Stimulated activated CD8-positive, alpha-beta memory T cell treated with anti-CD3 and anti-CD28 coated beads, Interleukin-15, amount 100 ng/mL, for 4 hours (primary cell): ENCODE results near the gene TGFBR2.
"Not testable (repeated sequence)": the region's sequence is repeated elsewhere in the genome, so short reads cannot be mapped to it uniquely, and the experiment has no call there.

ENCODE experiments used
- DNase-seq, 2 donors: peaks; one replicate each; pipeline ENCODE4 v3.0.0-alpha.2; 2020; ENCODE audit warnings: low read depth in 2 of 2

TGFBR2 gene

DNA sequence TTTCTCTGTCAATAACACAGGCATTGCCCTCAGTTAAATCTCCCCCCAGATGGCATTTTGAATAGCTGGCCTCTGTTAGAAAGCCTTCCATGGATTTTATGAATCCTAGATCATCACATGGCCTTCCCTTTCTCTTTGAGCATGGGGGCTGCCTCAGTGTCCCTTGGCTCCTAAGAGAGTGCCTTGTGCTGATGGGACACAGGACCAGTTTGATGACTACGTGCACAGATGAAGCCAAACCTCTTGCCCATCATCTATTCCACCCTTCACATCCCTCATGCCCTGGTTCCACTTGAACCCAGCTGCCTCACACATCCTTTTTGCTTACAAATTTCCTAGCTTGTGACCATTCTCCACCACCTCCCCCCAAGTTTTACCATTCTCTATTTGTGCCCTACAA lies 12.9 kb downstream of the TGFBR2 start:
- DNase-seq, result no peak

DNA sequence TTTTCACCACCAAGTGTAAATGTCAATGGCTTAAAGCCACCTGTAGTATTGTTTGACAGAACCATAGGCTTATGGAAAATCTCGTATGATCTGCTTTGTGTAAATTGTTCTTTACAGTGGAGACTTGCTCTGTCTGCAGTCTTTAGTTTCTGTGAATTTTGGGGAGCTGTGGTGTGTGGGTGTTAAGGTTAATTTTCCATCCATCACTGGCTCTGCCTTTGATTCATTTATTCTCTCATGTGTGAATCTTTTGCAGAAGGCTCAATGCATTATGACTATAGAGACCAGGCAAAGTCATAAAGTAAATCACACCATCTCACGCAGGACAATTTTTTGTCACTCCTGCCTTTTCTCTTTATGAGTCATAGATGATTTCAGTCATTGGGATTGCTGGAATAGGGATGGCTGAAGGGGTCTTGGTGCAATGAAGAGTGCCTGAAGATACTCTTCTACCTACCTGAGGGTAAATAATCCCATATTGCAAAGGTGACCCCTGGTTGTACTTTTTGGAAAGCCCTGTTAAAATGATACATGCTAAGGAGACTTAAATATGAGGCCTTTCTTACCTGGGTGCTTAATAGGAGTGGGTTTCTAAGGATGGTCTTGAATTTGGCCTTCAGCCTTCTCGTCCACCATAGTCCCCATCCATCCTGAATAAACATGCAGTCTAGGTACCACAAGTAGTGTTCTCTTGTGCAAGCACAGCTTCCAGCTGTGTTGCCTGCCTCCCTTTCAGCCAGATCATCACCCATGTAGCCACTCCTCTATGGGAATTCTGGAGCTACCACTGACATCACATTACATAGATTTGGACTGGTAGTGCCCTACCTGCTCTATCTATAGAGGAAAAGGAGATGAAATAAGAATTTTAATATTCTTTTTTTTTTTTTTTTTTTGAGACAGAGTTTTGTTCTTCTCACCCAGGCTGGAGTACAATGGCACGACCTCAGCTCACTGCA lies 14.3 kb downstream of the TGFBR2 start:
- DNase-seq, result no peak

DNA sequence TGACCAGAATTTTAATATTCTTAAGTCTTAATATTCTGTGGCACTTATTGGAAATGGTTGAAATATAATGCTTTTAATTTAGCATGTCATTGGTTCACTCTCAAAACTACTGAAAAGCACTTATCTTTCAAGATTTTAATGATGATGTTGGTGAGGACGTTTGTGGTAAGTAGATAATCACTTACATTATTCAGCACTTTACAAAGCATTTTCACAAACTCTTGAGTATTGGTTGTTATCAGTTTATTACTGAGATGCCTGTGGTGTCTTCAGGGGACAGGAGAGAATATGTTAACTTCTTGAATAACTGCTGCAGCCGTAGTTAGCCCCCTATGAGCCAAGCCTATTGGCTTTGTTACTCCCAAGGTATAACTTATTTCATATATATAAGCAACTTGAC lies 15.2 kb downstream of the TGFBR2 start:
- DNase-seq, result no peak

DNA sequence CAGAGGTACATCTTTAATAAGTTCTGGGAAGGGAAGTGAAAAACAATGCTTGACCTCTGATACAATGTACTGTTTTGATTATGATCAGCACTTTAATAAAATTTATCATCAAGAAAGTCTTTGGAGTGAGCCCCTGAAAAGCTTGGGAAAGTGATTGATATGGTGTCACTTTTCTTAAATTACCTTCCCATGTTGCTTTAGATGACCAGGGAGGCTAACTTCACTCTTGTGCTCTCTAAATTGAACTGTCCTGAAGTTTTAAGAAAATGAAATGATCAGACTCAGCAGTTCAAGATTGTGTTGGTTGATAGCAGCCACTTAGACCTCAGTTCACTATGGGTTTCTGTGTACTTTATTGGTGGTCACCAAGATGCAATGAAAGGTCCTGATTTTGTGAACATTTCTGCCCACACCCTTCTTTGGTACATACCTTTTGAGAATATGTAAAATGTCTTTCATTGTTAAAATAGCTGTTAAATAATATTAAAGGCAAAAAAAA lies 15.7 kb downstream of the TGFBR2 start:
- no peak for DNase-seq

DNA sequence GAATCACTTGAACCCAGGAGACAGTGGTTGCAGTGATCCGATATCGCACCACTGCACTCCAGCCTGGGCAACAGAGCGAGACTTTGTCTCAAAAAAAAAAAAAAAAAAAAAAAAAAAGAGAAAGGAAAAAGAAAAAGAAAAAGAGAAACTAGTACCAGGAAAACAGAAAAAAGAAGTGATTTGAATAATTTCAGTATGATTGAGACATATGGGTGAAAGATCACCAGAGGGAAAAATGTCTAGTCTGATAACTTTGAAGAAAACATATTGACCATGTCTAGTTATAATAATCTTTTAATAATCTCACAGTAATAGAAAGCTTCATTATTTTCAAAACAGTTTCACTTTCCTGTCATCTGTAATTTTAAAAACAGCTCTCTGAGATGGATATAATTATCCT lies 16.4 kb downstream of the TGFBR2 start:
- no peak for DNase-seq

DNA sequence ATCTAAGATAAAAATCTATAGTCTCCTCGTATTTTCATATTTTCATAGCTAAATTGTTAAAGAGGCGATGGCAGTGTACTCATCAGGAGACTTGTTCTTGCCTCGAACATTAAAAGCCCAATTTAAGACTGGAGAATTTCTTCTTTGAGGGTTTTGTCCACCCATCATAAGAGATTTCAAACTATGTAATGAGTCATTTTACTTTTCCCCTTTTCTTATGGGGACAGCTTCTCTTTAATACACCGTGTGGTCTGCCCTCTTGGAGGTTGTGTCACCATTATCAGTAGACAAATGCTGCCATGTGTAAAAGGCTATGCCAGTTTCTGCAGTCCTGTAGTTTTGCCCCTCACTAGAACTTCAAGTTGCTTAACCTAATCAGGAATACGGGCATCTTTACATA lies 16.9 kb downstream of the TGFBR2 start:
- DNase-seq, result no peak

DNA sequence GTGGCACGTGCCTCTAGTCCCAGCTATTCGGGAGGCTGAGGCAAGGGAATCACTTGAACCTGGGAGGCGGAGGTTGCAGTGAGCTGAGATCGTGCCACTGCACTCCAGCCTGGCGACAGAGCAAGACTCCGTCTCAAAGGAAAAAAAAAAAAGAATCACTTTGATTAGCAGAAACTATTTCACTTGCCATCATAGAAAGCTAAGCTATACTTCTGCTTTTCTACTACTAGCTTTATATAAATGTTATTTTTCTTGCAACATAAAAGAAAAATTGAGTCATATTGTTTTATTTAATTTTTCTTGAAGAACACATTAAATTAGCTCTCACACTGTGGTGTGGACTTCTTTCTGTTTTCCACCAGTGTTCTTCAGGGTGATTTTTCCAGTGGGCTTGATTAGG lies 18.1 kb downstream of the TGFBR2 start:
- DNase-seq, result not testable (repeated sequence)

DNA sequence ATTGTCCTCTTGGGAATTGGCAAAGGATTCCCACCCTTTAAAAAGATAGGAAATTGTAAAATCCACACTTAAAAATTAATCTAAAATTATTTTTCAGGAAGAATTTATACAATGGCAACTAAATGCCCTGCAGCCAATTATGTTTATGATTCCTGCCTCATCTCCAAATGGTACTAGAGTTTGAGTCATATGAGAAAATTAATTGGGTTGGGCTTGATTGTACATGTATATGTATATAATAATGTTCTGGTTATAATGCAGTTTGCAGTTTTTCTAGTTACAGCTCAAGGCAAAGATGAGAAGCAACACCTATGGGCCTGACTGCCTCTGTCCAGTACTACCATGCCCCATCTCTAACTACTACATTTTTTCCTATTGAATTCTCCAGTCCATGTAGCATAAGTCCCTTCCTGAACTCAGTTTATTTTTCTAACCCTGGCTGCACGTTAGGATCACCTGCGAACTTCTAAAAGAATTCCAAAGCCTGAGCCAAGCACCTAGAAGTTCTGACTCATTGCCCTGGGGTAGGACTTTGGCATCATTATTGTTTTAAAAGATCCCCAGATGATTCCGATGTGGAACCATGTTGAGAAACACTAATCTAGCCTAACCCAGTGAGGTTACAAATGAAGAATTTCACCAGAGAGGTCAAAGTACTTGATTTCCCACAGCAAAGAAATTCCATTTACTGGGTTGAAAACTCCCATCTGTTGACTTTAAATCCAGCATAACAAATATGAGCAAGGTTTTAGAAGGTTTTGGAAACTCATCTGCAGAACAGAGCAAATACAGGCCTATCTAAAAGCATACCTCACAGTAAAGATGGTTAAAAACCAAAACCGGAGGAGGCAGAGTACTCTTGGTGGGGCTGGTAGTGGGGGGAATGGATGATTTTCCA lies 19.4 kb downstream of the TGFBR2 start:
- no peak for DNase-seq

DNA sequence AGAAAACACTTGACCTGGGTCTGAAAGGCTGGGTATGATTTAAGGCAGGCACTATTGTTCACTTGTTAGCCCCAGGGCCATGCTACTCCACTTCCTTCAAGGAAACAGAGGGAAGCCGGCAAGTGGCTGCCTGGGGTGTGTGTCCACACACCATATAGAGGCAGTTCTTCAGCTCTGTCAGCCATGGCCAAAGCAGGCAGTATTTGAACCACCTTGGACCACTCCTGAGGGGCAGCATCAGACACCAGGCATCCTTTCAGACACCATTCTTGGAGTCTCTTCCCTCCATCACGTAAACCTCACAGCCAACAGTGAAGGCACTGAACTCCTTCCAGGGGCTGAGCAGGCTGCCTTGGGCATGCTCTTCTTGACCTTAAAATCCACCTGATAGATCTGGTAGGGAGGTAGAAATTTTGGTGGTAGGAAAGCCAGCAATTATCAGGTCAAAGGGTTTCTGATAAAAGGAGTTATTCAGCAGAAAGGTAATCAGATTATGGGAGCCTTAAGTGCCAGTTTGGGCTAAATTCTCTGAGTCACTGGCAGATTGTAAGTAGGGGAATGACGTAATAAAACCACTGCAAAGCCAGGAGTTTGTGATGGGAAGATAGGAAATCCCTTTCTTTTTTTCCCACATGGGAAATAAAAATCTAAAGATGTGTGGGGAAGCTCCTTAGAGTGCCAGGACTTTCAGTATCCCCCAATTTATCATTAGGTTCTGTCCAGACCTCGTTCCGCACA lies 20.2 kb downstream of the TGFBR2 start:
- DNase-seq, result no peak

DNA sequence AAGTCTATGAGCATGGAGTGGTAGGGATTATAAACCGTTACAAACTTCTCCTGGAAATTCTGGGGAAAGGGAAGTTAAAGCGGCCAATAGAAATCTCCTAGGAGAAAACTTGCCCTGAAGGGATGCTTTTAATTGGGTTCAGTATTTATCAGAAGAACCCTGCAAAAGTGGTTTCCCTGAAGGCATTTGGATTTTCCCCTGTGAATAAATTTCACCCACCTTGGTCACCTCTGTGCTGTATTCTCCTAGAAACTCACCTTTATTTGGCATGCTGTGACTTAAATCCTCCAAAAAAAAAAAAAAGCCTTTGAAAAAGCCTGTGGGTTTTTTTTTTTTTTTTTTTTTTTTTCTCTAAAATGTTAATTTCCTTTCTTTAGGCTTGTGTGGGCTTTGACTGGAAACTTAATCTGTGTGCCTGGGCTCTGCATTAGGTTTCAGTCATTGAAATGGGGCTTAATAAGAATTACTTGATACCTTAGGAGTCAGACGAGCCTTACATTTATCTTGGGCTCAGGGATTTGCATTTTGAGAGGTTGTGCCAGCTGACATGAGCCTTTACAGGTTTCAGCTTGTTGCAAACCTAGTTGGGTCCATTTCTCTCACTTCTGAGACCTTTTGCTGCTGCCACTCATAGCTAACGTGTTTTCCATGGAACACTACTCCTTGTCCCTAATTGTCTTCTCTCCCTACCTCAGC lies 22.0 kb downstream of the TGFBR2 start:
- no peak for DNase-seq

DNA sequence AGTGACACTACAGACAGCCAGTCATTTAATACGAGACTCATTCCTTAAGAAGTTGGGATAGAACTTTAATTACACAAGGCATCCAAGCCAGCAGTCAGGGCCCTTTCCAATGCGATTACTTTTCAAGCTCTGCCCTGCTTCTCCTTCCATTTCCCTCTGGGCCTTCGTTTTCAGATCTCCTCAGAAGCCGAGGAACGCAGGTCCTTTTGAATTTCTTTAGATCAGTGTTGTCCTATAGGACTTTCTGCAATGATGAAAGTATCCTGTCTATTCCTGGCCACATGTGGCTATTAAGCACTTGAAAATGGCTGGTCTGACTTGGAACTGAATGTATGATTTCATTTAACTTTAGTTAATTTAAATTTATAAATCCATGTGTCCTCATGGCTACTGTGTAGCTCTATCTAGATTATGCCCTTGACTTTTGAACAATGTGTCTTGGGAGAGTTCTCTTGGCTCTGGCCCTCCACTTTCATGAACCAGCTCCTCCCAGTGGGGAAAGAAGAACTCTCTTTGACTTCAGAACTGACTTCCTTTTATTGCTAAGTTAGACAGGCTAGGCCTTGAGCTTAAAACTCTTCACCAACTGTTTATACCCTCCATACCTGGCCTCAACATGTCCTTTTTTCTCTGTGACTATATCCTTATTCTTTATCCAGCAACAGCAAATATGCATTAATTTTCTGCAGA lies 22.6 kb downstream of the TGFBR2 start:
- DNase-seq, result no peak

DNA sequence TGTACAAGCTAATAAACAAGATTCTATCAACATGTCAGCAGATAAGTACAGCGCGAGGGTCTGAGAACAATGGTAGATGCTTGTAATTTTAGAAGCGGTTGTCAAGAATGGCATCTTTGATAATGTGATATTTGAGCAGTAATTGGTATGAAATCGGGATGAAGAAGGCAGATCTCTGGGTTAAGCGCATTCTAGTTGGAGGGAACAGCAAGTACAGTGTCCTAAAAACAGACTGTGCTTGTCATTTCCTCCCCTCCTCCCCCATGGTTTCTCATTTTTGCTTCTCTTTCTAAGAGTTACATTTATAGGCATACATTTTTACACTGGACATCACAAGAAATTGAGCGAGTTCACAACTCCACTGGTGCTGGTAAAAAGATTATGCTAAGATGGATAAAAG lies 23.3 kb downstream of the TGFBR2 start:
- DNase-seq, result no peak

DNA sequence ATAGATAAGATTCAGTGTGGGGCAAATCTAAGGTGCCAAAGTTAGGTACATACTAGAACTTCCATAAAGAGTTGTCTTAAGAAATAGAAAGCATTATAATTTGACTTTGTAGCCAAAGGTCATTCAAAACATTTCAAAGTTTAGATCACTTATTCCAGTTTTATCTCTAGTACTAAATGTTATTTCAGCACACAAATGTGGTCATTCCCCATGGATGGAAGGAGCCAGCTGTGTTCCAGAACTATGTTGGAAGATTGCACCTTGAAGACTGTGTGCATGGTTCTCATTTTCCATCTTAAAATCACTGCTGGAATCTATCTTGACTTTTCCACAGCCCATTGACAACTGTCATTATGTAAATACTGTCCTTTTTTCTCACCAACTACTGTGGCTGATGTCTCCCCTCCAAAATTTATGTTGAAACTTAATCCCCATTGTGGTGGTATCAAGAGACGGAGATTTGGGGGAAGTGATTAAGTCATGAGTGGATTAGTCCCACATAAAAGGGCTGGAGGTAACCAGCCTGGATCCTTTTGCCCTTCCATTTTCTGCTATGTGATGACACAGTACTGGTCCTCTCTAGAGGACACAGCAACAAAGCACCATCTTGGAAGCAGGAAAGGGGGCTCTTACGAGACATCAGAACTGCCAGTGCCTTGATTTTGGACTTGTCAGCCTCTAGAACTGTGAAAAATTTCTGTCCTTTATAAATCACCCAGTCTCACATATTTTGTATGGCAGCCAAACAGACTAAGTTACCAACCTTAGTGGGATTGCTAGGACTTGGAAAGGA lies 24.0 kb downstream of the TGFBR2 start:
- no peak for DNase-seq

DNA sequence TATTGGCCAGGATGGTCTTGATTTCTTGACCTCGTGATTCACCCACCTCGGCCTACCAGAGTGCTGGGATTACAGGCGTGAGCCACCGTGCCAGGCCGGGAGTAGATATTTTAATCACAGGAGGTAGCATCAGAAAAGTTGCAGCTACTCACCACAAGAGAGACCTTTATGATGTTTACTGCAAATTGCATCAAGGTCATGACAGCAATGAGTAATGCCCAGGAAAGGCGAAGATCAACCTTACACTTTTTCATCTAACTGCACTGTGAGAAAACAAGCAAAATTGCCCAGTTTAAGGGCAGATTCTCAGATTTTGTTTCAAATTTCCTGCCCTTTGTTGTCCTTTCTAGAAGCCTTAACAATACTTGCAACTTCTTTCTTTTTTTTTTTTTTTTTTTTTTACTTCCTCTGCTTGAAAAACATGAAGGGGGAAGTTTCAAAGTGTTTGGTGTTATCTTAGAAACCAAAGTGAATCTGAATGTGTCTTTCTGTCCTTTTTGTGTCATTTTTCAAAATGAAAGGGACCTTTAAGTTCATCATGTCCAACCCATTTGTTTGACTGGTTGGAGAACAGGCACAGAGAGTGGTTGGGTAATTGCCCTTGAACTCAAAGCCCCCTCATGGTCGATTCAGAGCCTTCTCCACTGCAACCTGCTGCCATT lies 25.0 kb downstream of the TGFBR2 start:
- no peak for DNase-seq

DNA sequence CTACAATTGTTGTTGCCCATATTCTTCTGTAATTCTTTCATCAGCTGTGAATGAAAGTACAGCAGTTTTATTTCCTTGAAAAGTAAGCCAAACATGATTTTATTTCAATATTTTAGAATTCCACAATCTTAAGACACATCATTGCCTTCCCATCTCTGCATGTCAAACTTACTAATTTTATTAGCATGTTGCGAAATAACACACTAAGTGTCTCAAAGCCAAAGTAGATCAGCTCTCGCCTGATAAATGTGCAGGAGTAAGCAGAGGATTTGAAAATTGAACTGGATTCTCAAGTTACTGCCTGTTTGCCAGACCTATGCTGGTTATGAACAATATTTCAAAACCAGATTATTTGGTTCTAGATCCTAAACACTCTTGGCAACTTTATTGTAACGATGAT lies 25.7 kb downstream of the TGFBR2 start:
- no peak for DNase-seq

DNA sequence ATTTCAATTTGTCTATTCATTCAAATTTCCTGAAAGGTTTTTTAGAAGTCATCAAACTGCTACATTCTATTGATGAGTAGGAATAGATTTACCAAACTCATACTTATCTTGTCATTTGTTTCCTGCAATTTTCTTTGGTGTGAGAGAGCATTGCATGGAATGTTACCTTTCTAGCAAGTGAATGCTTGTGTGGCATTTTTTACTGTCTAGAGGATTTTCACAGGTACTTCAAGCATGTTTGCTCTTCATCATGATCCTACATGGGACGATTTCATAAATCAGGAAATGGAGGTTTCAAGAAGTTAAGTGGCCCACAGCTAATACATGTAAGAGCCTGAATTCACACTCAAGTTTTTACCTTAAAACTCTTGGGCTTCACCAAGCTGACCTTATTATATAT lies 26.1 kb downstream of the TGFBR2 start:
- no peak for DNase-seq

DNA sequence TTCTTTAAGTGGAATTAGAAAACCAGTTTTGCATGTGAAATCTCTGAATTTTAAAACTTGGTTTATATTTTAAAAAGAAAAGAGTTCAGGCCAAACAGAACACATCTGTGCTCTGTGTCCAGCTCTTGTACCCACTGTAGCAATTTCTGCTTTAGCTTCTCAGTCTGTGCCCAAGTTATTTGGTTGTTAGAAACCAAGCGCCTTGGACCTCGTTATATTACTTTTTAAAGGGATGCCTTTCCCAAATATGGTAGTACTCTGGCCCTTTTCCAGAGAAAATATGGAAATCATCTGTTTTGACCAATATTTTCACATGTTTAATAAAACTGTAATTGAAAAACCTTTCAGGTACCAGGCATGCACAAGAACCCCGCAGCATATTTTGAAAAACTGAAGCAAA lies 27.3 kb downstream of the TGFBR2 start:
- no peak for DNase-seq

DNA sequence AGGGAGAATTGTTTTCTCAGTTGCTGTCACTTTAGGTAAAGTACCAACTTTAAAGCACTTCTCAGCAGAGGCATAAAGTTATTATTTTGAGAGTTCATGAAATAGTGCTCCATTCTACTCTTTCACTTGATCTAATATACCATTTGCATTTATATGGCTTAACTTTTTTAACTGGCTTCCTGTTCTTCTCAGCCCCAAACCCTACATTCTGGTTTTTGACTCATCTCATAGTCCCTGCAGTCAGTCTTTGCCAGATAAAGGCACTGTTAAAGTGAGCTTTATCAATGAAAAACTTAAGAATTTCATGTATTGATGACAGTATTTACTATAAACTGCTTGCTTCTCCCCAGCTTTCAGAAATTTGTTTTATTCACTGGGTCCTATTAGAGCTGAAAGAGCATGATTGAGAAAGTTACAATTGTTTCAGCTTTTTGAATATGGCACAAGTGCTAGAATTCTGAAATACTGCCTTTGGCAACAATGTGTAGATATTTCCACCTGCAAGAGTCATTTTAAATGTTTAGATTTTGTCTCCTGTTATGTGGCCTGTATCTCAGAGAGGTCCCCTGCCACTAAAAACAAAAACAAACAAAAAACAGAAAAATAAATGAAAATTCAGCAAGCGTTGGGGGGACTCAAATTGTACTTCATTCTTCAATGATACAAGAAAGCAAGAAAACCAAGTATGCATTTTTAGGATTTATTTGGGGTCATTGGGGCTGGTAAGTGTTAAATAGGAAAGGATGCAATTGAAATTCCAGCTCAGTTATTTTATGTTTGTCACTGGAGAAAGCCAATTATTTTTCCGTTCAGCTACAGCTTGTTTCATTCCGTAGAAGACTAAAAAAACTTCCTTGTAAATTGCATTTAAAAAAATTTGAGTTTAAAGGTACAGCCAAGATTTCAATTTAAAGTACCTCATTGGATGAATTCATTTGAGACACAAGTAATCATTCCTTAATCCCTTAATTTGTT lies 28.6 kb downstream of the TGFBR2 start:
- no peak for DNase-seq
